Cardiac atrium fibroblast (primary cell): Measurements from ENCODE around the gene KLK1. TPM values are rescaled to one million over a fixed set of nuclear protein-coding genes. Genes with fewer than 3 reads are reported as not detected.

Source experiments
- total RNA-seq: library from RNA; depleted of rRNA; stranded (reverse); fragments of >200 nt; gene quantifications from 2 replicates; pipeline ENCODE4 v1.2.3, GENCODE V29; 2015

The KLK1 gene
- not detected in 2 replicates for total RNA-seq

DNA sequence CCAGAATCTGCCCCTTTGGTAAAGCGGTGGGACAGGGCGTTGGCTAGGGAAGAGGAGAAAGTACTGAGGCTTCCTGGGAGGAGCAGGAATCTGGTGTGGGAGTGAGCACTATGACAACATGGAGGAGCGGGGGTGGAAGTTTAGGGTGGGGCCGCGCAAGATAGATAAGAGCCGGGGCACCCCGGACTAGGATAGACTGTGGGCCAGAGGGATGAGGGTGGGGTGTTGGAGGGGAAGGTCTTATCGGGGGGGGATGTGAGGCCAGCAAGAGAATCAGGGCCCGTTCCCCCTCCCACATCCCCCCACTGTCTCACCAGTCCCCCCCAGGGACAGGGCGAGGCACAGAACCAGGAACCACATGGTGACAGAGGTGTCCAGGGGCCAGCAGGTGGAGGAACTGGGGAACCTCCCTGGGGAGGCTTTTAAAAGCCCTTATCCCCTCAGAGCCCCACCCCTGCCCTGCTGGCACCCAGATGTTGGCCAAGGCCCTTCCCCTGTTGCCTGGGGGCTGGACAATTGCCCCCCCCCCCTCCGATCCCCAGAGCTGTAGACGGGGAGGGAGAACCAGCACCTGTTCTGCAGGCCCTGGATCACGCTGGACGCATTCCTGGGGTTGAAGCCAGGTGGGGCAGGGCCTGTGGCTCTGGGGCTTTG lies at the start of gene KLK1:
Gene KLK1 (minus strand): TSS at position 399 of the 654 bp plus-strand sequence. CDS start 39 bp downstream, at position 360.

GRCh38 chr19:50873056-50873455 lies 49.5 kb upstream of the KLK1 start, which contains the start of gene KLK2:
TSS of gene KLK2 (plus strand) at chr19:50873439. CDS start at chr19:50873474, 35 bp downstream.

DNA sequence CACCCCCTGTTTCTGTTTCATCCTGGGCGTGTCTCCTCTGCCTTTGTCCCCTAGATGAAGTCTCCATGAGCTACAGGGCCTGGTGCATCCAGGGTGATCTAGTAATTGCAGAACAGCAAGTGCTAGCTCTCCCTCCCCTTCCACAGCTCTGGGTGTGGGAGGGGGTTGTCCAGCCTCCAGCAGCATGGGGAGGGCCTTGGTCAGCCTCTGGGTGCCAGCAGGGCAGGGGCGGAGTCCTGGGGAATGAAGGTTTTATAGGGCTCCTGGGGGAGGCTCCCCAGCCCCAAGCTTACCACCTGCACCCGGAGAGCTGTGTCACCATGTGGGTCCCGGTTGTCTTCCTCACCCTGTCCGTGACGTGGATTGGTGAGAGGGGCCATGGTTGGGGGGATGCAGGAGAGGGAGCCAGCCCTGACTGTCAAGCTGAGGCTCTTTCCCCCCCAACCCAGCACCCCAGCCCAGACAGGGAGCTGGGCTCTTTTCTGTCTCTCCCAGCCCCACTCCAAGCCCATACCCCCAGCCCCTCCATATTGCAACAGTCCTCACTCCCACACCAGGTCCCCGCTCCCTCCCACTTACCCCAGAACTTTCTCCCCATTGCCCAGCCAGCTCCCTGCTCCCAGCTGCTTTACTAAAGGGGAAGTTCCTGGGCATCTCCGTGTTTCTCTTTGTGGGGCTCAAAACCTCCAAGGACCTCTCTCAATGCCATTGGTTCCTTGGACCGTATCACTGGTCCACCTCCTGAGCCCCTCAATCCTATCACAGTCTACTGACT lies 31.2 kb upstream of the KLK1 start, which contains the start of gene KLK3:
Gene KLK3 (plus strand): TSS at position 280 of the 775 bp plus-strand sequence. CDS start 41 bp downstream, at position 321.

GRCh38 chr19:50833117-50833801 lies 9.7 kb upstream of the KLK1 start, which contains the start of gene KLK15:
TSS of gene KLK15 (minus strand) at chr19:50833574. CDS start at chr19:50831492, 2,082 bp downstream.

DNA sequence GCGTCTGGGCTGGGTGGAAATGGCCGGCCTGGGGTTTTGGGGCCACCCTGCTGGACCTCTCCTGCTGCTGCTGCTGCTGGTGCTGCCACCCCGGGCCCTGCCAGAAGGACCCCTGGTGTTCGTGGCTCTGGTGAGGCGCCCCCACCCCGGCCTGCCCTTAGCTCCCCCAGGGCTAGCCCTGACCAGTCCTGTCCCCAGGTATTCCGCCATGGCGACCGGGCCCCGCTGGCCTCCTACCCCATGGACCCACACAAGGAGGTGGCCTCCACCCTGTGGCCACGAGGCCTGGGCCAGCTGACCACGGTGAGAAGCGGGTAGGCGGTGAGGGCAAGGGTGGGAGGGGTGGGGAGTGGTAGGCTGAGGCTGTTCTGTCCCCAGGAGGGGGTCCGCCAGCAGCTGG lies 33.2 kb downstream of the KLK1 start, which contains the start of gene ACP4:
Gene ACP4 (plus strand): TSS at position 20 of the 400 bp plus-strand sequence. CDS start 0 bp downstream, at position 20.

GRCh38 chr19:50770164-50770563 lies 53.4 kb downstream of the KLK1 start, which contains the start of gene GPR32:
TSS of gene GPR32 (plus strand) at chr19:50770464. CDS start at chr19:50770601, 137 bp downstream.

Other genes starting within 250 kb of the KLK1 start
- 0.16 TPM in 1 of 2 replicates, not detected in the other for gene SYT3, start 183.9 kb downstream of the KLK1 start, total RNA-seq
- not detected in 2 replicates for gene C19orf81, start 174.3 kb downstream of the KLK1 start, total RNA-seq
- 1.1 and 2.8 TPM in 2 replicates for gene SHANK1, start 104.0 kb downstream of the KLK1 start, total RNA-seq
- 169 and 211 TPM in 2 replicates for gene CLEC11A, start 100.4 kb downstream of the KLK1 start, total RNA-seq
- not detected in 2 replicates for gene GPR32, start 53.3 kb downstream of the KLK1 start, total RNA-seq
- gene ACP4, start 33.4 kb downstream of the KLK1 start, total RNA-seq = not detected in 2 replicates
- gene KLK15, start 9.8 kb upstream of the KLK1 start, total RNA-seq = not detected in 2 replicates
- not detected in 2 replicates for gene KLK3, start 31.1 kb upstream of the KLK1 start, total RNA-seq
- not detected in 2 replicates for gene KLK2, start 49.7 kb upstream of the KLK1 start, total RNA-seq
- gene KLK4, start 87.6 kb upstream of the KLK1 start, total RNA-seq = not detected in 2 replicates
- not detected in 2 replicates for gene KLK5, start 129.3 kb upstream of the KLK1 start, total RNA-seq
- not detected in 2 replicates for gene KLK6, start 145.8 kb upstream of the KLK1 start, total RNA-seq
- gene KLK7, start 160.1 kb upstream of the KLK1 start, total RNA-seq = not detected in 2 replicates
- gene KLK8, start 177.8 kb upstream of the KLK1 start, total RNA-seq = not detected in 2 replicates
- not detected in 2 replicates for gene KLK10, start 195.9 kb upstream of the KLK1 start, total RNA-seq
- not detected in 2 replicates for gene KLK11, start 202.8 kb upstream of the KLK1 start, total RNA-seq
- gene KLK12, start 211.2 kb upstream of the KLK1 start, total RNA-seq = not detected in 2 replicates
- gene KLK13, start 241.3 kb upstream of the KLK1 start, total RNA-seq = not detected in 2 replicates